Measurements from ENCODE around the gene ABCA7.

The ABCA7 gene

GRCh38 chr19:1072371-1073015 lies 32.6 kb downstream of the ABCA7 start:
- no peak for DNase-seq (ENCODE audit: low read depth in 3 of 3)

GRCh38 chr19:1073063-1073955 lies 33.4 kb downstream of the ABCA7 start:
- no peak for DNase-seq (ENCODE audit: low read depth in 3 of 3)

GRCh38 chr19:1073956-1074517 lies 34.1 kb downstream of the ABCA7 start:
- DNase-seq (ENCODE audit: low read depth in 3 of 3): no peak

GRCh38 chr19:1074544-1075283 lies 34.8 kb downstream of the ABCA7 start:
- peak; percentile 77 to 93 (median 80) for DNase-seq (ENCODE audit: low read depth in 3 of 3)

GRCh38 chr19:1076046-1076386 lies 36.1 kb downstream of the ABCA7 start:
- DNase-seq (ENCODE audit: low read depth in 3 of 3): no peak

GRCh38 chr19:1076951-1077350 lies 37.0 kb downstream of the ABCA7 start:
- DNase-seq (ENCODE audit: low read depth in 3 of 3): peak; percentile 74 to 92 (median 84)

- no peak for DNase-seq (ENCODE audit: low read depth in 3 of 3)
These were observed 39.7 kb downstream of the ABCA7 start for GRCh38 chr19:1079566-1080111.

- no peak for DNase-seq (ENCODE audit: low read depth in 3 of 3)
These were observed 40.7 kb downstream of the ABCA7 start for GRCh38 chr19:1080360-1081161.

- DNase-seq (ENCODE audit: low read depth in 3 of 3): no peak
These were observed 41.6 kb downstream of the ABCA7 start for GRCh38 chr19:1081301-1082164.

- peak in 2 of 3 experiments; percentile 54 to 60 for DNase-seq (ENCODE audit: low read depth in 3 of 3)
These were observed 42.4 kb downstream of the ABCA7 start for GRCh38 chr19:1082165-1082927.

- DNase-seq (ENCODE audit: low read depth in 3 of 3): no peak
These were observed 43.3 kb downstream of the ABCA7 start for GRCh38 chr19:1082928-1083816.

- DNase-seq (ENCODE audit: low read depth in 3 of 3): no peak
These were observed 44.3 kb downstream of the ABCA7 start for GRCh38 chr19:1084024-1084868.

- DNase-seq (ENCODE audit: low read depth in 3 of 3): no peak
These were observed 45.2 kb downstream of the ABCA7 start for GRCh38 chr19:1085053-1085658.

- no peak for DNase-seq (ENCODE audit: low read depth in 3 of 3)
These were observed 46.0 kb downstream of the ABCA7 start for GRCh38 chr19:1085676-1086442.

- no peak for DNase-seq (ENCODE audit: low read depth in 3 of 3)
These were observed 46.7 kb downstream of the ABCA7 start for GRCh38 chr19:1086613-1087012.

GRCh38 chr19:1087813-1088415 lies 48.0 kb downstream of the ABCA7 start:
- DNase-seq (ENCODE audit: low read depth in 3 of 3): no peak
